CD4-positive, alpha-beta T cell treated with Interleukin-10 for 1 hour (primary cell): ENCODE results near the gene OXTR.

Experiments used
- DNase-seq: peaks from one replicate; pipeline ENCODE4 v3.0.0-alpha.2; 2020

OXTR gene

GRCh38 chr3:8709287-8709686, 60.1 kb downstream of the OXTR start:
- DNase-seq, result no peak

GRCh38 chr3:8705575-8705974, 63.8 kb downstream of the OXTR start:
- DNase-seq, result no peak

GRCh38 chr3:8702560-8702959, 66.9 kb downstream of the OXTR start:
- DNase-seq, result no peak
